Type B pancreatic cell (in vitro differentiated cells): ENCODE results near the gene SART3. TPM values are rescaled to one million over a fixed set of nuclear protein-coding genes. Genes with fewer than 3 reads are reported as not detected.
"Not testable (repeated sequence)": the region's sequence is repeated elsewhere in the genome, so short reads cannot be mapped to it uniquely, and the experiment has no call there.

Experiments
- DNase-seq: peaks from one replicate; pipeline ENCODE4 v3.0.0; 2021; ENCODE audit warnings: mixed read lengths; ENCODE audit not compliant: unreplicated experiment; ENCODE audit errors: extremely low spot score
- H3K27ac Mint-ChIP-seq: 2 replicates; pipeline ENCODE4 v1.8.0; 2021; ENCODE audit warnings: mild to moderate bottlenecking, mixed read lengths
- H3K27me3 Mint-ChIP-seq: 2 replicates; pipeline ENCODE4 v1.8.0; 2021; ENCODE audit warnings: mixed read lengths
- H3K36me3 Mint-ChIP-seq: 2 replicates; pipeline ENCODE4 v1.8.0; 2021; ENCODE audit warnings: mixed read lengths
- H3K4me1 Mint-ChIP-seq: one replicate; pipeline ENCODE4 v1.8.0; 2021; ENCODE audit warnings: mixed read lengths; ENCODE audit not compliant: unreplicated experiment
- H3K4me3 Mint-ChIP-seq: 2 replicates; pipeline ENCODE4 v1.8.0; 2021; ENCODE audit warnings: mild to moderate bottlenecking, mixed read lengths
- H3K9me3 Mint-ChIP-seq: 2 replicates; pipeline ENCODE4 v1.8.0; 2021; ENCODE audit warnings: mixed read lengths
- CTCF ChIP-seq: fragments of 200-600 bp; sonication (generic); conservative IDR thresholded peaks from 2 replicates; pipeline ENCODE4 v1.5.0; 2021; ENCODE audit warnings: antibody characterized with exemption, mild to moderate bottlenecking
- total RNA-seq: library from RNA; stranded (reverse); gene quantifications from 2 replicates; pipeline ENCODE4 v1.2.1, GENCODE V29; 2021; ENCODE audit warnings: low replicate concordance

Gene SART3
- total RNA-seq, 1 donor from 2014 or later = 72.6 TPM

- Mint-ChIP-seq H3K9me3 (no peaks in the 10 kb centered on the region), H3K27ac (peak overlapping the region; percentile 100), H3K36me3 (no peaks in the 10 kb centered on the region), H3K4me1 (peaks cover 6% of the 10 kb centered on the region), H3K4me3 (peak overlapping the region; percentile 100), H3K27me3 (no peaks in the 10 kb centered on the region)
- no peak for TF ChIP-seq CTCF
- no peak for DNase-seq
Measured at GRCh38 chr12:108561852-108562347, 927 bp upstream of the SART3 start.

GRCh38 chr12:108560321-108560721 lies 652 bp downstream of the SART3 start:
- no peaks in the 10 kb centered on the region for H3K9me3 Mint-ChIP-seq
- H3K27ac Mint-ChIP-seq = peak overlapping the region; percentile 100
- peaks cover 12% of the 10 kb centered on the region for H3K4me1 Mint-ChIP-seq
- no peak for TF ChIP-seq CTCF
- no peaks in the 10 kb centered on the region for H3K36me3 Mint-ChIP-seq
- H3K4me3 Mint-ChIP-seq = peak overlapping the region; percentile 100
- no peaks in the 10 kb centered on the region for H3K27me3 Mint-ChIP-seq
- no peak for DNase-seq

- Mint-ChIP-seq H3K4me3 (peak overlapping the region; percentile 100), H3K27me3 (no peaks in the 10 kb centered on the region), H3K4me1 (peaks cover 15% of the 10 kb centered on the region), H3K9me3 (no peaks in the 10 kb centered on the region), H3K36me3 (peaks cover 3% of the 10 kb centered on the region), H3K27ac (peak overlapping the region; percentile 100)
- no peak for DNase-seq
- no peak for TF ChIP-seq CTCF
Measured at GRCh38 chr12:108559748-108560147, 1.2 kb downstream of the SART3 start.

- Mint-ChIP-seq H3K36me3 (peaks cover 5% of the 10 kb centered on the region), H3K4me1 (peaks cover 17% of the 10 kb centered on the region), H3K27me3 (no peaks in the 10 kb centered on the region), H3K4me3 (peak overlapping the region; percentile 100), H3K9me3 (no peaks in the 10 kb centered on the region), H3K27ac (peak overlapping the region; percentile 72)
- no peak for DNase-seq
- no peak for TF ChIP-seq CTCF
Measured at GRCh38 chr12:108559007-108559655, 1.8 kb downstream of the SART3 start.

- not testable (repeated sequence) for H3K27ac Mint-ChIP-seq, H3K4me3 Mint-ChIP-seq, DNase-seq, H3K9me3 Mint-ChIP-seq, H3K36me3 Mint-ChIP-seq, H3K27me3 Mint-ChIP-seq
- peaks cover 17% of the 10 kb centered on the region for H3K4me1 Mint-ChIP-seq
Measured at GRCh38 chr12:108555383-108555782, 5.6 kb downstream of the SART3 start.

- TF ChIP-seq CTCF = no peak
- DNase-seq = no peak
- Mint-ChIP-seq H3K36me3 (peaks cover 8% of the 10 kb centered on the region), H3K9me3 (no peaks in the 10 kb centered on the region), H3K4me3 (no peak overlapping the region), H3K27ac (no peak overlapping the region), H3K4me1 (peaks cover 10% of the 10 kb centered on the region), H3K27me3 (no peaks in the 10 kb centered on the region)
Measured at GRCh38 chr12:108553799-108554198, 7.2 kb downstream of the SART3 start.
